Caco-2 (cell line): Measurements from ENCODE around the gene FASLG. TPM values are rescaled to one million over a fixed set of nuclear protein-coding genes. Genes with fewer than 3 reads are reported as not detected.
A peak's percentile ranks its signal among the peaks of the same experiment; 100 is the strongest.
"Not testable (repeated sequence)": the region's sequence is repeated elsewhere in the genome, so short reads cannot be mapped to it uniquely, and the experiment has no call there.

Source experiments
- BruUV-seq: library from RNA; stranded (reverse); fragments of 400-500 nt; replicated peaks from 2 replicates; lab custom pipeline; 2021; lab: Mats Ljungman, UMichigan
- CTCF ChIA-PET: fragments of 300-600 bp; sonication (Branson Sonifier 250); formaldehyde crosslinking; loops from one replicate; lab custom pipeline; 2022; ENCODE audit warnings: antibody characterized with exemption; lab: Charles Lee
- POLR2A ChIA-PET: fragments of 300-600 bp; sonication (Branson Sonifier 250); formaldehyde crosslinking; loops from one replicate; lab custom pipeline; 2022; ENCODE audit warnings: antibody characterized with exemption; lab: Charles Lee
- DNase-seq, 2 experiments: peaks; one replicate each; pipeline versions ENCODE4 v3.0.0 to v3.0.0-alpha.2; 2020 to 2022
- H3K27me3 ChIP-seq: replicated peaks from 2 replicates; pipeline ENCODE4 v1.6.0; 2011; ENCODE audit warnings: low read length; ENCODE audit not compliant: control insufficient read depth, insufficient read depth
- H3K36me3 ChIP-seq: 2 replicates; pipeline ENCODE4 v1.5.1; 2011; ENCODE audit warnings: low read length; ENCODE audit not compliant: control insufficient read depth, insufficient read depth
- H3K4me1 ChIP-seq: fragments of 250-450 bp; sonication (Bioruptor Pico); 2 replicates; pipeline ENCODE4 v1.5.1; 2020; ENCODE audit warnings: mild to moderate bottlenecking
- H3K4me3 ChIP-seq: 2 replicates; pipeline ENCODE4 v1.5.1; 2011; ENCODE audit warnings: low read depth, mild to moderate bottlenecking, control low read depth, low read length
- H3K9me3 ChIP-seq: fragments of 250-450 bp; sonication (Bioruptor Pico); 2 replicates; pipeline ENCODE4 v1.5.1; 2020; ENCODE audit warnings: mild to moderate bottlenecking, moderate library complexity
- H3K27ac Mint-ChIP-seq: one replicate; pipeline ENCODE4 v1.8.0; 2022; ENCODE audit warnings: mixed read lengths; ENCODE audit not compliant: unreplicated experiment
- H3K27me3 Mint-ChIP-seq: one replicate; pipeline ENCODE4 v1.8.0; 2022; ENCODE audit warnings: mixed read lengths; ENCODE audit not compliant: insufficient read depth, unreplicated experiment
- H3K36me3 Mint-ChIP-seq: one replicate; pipeline ENCODE4 v1.8.0; 2022; ENCODE audit warnings: mild to moderate bottlenecking, mixed read lengths; ENCODE audit not compliant: insufficient read depth, unreplicated experiment
- H3K4me1 Mint-ChIP-seq: one replicate; pipeline ENCODE4 v1.8.0; 2022; ENCODE audit warnings: low read depth, mixed read lengths; ENCODE audit not compliant: unreplicated experiment
- H3K4me3 Mint-ChIP-seq: one replicate; pipeline ENCODE4 v1.8.0; 2022; ENCODE audit warnings: mild to moderate bottlenecking, moderate library complexity, mixed read lengths; ENCODE audit not compliant: unreplicated experiment
- H3K9me3 Mint-ChIP-seq: one replicate; pipeline ENCODE4 v1.8.0; 2022; ENCODE audit warnings: mixed read lengths; ENCODE audit not compliant: unreplicated experiment
- CTCF ChIP-seq, 2 experiments: fragments of 200-600 bp in 1 of 2; IDR thresholded peaks; 1 replicate in 1 of 2; 2 replicates in 1 of 2; pipeline versions ENCODE4 v1.5.1 to v1.8.0; 2011 to 2022; ENCODE audit warnings: antibody characterized with exemption in 1 of 2, control low read depth in 1 of 2, inconsistent platforms in 1 of 2, low read depth in 1 of 2, low read length in 1 of 2, mild to moderate bottlenecking in 1 of 2, moderate library complexity in 1 of 2; ENCODE audit not compliant: insufficient read depth in 1 of 2, severe bottlenecking in 1 of 2, unreplicated experiment in 1 of 2
- intact Hi-C: fragments of 100-400 bp; cut with micrococcal nuclease; formaldehyde crosslinking; loops from one replicate; pipeline ENCODE4 v1.10.0; 2022; ENCODE audit not compliant: unreplicated experiment
- total RNA-seq: library from RNA; stranded (reverse); gene quantifications from 2 replicates; pipeline ENCODE4 v1.2.3, GENCODE V29; 2022

FASLG gene
- total RNA-seq, 1 experiment from 2014 or later, result not detected

DNA sequence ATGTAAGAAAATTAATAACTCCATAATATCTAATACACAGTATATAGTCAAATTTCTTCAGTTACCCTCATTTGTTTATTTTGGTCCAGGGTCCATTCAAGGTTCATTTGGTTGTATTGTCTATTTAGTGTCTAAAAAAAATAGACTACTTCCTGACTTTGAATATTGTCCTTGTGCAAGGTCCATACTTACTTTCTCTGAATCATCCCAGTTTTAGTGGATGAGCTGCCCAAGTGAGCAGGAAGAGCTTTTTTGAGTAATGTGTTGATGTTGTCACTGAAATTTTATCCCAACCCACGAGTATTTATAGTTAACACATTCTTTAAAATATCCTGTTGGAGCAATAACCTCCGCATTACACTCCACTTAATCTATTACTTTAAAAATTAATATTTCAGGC lies 45.6 kb upstream of the FASLG start:
- no peak for DNase-seq
- intact Hi-C loops, result no loop called here
- peaks cover 24% of the 10 kb centered on the region for H3K36me3 Mint-ChIP-seq
- Histone ChIP-seq H3K4me1 (no peaks in the 10 kb centered on the region; the same call in 1 of the 2 replicates), H3K4me3 (no peak overlapping the region), H3K9me3 (no peaks in the 10 kb centered on the region; the same call in 1 of the 2 replicates), H3K36me3 (no peaks in the 10 kb centered on the region), H3K27me3 (no peaks in the 10 kb centered on the region)
- no TSS peak for BruUV-seq
- H3K9me3 Mint-ChIP-seq, result peaks cover 22% of the 10 kb centered on the region
- ChIA-PET POLR2A (no interaction called here), CTCF (no interaction called here)
- H3K27me3 Mint-ChIP-seq, result no peaks in the 10 kb centered on the region
- no peaks in the 10 kb centered on the region for H3K4me1 Mint-ChIP-seq
- TF ChIP-seq CTCF (IDR thresholded peaks at IDR 0.05; ENCODE audit: insufficient read depth in 1 of 2, low read depth in 1 of 2, low read length in 1 of 2, severe bottlenecking in 1 of 2, unreplicated experiment in 1 of 2), result no peak
- H3K4me3 Mint-ChIP-seq, result no peak overlapping the region
- no peak overlapping the region for H3K27ac Mint-ChIP-seq

DNA sequence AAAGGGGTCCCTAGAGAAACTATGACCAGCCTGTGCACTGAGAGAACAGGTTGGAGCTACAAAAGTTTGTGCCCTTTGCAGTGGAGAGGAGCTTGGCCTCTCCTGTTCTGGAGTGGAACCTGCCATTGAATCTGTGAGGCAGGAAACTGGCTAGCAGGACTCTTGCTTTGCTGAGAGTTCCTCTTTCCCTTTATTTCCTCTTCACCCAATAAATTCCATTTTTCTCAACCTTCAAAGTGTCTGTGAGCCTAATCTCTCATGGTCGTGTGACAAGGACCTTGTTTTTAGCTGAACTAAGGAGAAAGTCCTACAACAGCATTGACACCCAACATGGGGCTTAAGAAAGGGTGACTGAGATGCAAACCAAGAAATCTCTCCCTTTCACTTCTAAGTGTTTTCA lies 42.7 kb upstream of the FASLG start:
- H3K36me3 Mint-ChIP-seq, result peaks cover 11% of the 10 kb centered on the region
- no TSS peak for BruUV-seq
- H3K4me1 ChIP-seq, result no peaks in the 10 kb centered on the region
- no peaks in the 10 kb centered on the region for H3K36me3 ChIP-seq
- peaks cover 37% of the 10 kb centered on the region for H3K9me3 Mint-ChIP-seq
- no peak overlapping the region for H3K4me3 ChIP-seq
- no peak overlapping the region for H3K27ac Mint-ChIP-seq
- no peak for DNase-seq
- POLR2A ChIA-PET, result no interaction called here
- peaks cover 10% of the 10 kb centered on the region for H3K9me3 ChIP-seq
- H3K4me3 Mint-ChIP-seq, result no peak overlapping the region
- CTCF ChIA-PET, result no interaction called here
- no peak for TF ChIP-seq CTCF (IDR thresholded peaks at IDR 0.05; ENCODE audit: insufficient read depth in 1 of 2, low read depth in 1 of 2, low read length in 1 of 2, severe bottlenecking in 1 of 2, unreplicated experiment in 1 of 2)
- intact Hi-C loops, result no loop called here
- no peaks in the 10 kb centered on the region for H3K27me3 ChIP-seq
- H3K4me1 Mint-ChIP-seq, result no peaks in the 10 kb centered on the region
- H3K27me3 Mint-ChIP-seq, result no peaks in the 10 kb centered on the region

DNA sequence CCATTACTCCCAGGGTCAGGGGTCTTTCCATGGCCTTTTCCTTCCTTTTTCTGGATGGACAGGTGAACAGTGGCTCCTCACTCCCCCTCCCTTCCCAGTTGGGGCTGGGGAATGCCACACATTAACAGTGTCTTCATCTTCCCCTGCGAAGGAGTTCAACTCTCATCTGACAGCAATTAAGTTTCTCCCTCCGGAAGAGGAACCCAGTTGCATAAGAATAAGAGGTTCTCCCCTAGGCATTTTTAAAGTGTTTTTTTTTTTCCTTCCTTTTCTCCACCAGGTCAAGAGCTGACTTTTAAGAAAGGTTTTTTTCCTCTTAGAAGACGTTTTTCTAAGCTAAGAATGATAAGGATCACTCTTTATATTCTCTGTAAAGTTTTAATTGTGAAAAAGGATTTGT lies 42.3 kb upstream of the FASLG start:
- H3K36me3 ChIP-seq, result no peaks in the 10 kb centered on the region

GRCh38 chr1:172620603-172621002 lies 38.3 kb upstream of the FASLG start:
- BruUV-seq, POLR2A ChIA-PET, H3K36me3 ChIP-seq, intact Hi-C loops, H3K4me1 ChIP-seq, H3K27ac Mint-ChIP-seq, H3K27me3 ChIP-seq, H3K4me3 Mint-ChIP-seq, H3K27me3 Mint-ChIP-seq, H3K4me3 ChIP-seq, CTCF ChIA-PET, H3K9me3 ChIP-seq: not testable (repeated sequence)
- peaks cover 61% of the 10 kb centered on the region for H3K9me3 Mint-ChIP-seq
- H3K4me1 Mint-ChIP-seq, result peaks cover 13% of the 10 kb centered on the region
- DNase-seq, result peak in 1 of 2 experiments; percentile 27
- peaks cover 11% of the 10 kb centered on the region for H3K36me3 Mint-ChIP-seq

More for the DNA sequence above, 42.3 kb upstream of the FASLG start:
- TF ChIP-seq CTCF (IDR thresholded peaks at IDR 0.05; ENCODE audit: insufficient read depth in 1 of 2, low read depth in 1 of 2, low read length in 1 of 2, severe bottlenecking in 1 of 2, unreplicated experiment in 1 of 2), result no peak
- Histone ChIP-seq H3K27me3 (no peaks in the 10 kb centered on the region), H3K4me1 (no peaks in the 10 kb centered on the region), H3K9me3 (peaks cover 10% of the 10 kb centered on the region), H3K4me3 (no peak overlapping the region)
- ChIA-PET POLR2A (no interaction called here), CTCF (no interaction called here)
- no peaks in the 10 kb centered on the region for H3K4me1 Mint-ChIP-seq
- no TSS peak for BruUV-seq
- H3K36me3 Mint-ChIP-seq, result peaks cover 7% of the 10 kb centered on the region
- peaks cover 41% of the 10 kb centered on the region for H3K9me3 Mint-ChIP-seq
- intact Hi-C loops, result no loop called here
- H3K27me3 Mint-ChIP-seq, result no peaks in the 10 kb centered on the region
- no peak for DNase-seq
- no peak overlapping the region for H3K4me3 Mint-ChIP-seq
- no peak overlapping the region for H3K27ac Mint-ChIP-seq
